Urothelium cell line (cell line): ENCODE data around the gene UQCRC1.

Experiments used
- DNase-seq: peaks from one replicate; pipeline ENCODE4 v3.0.0; 2011; ENCODE audit warnings: low spot score, mixed read lengths
- FAIRE-seq: peaks from 2 replicates; lab custom pipeline; 2011; peaks lifted over from hg19 to GRCh38; lab: Jason Lieb, UNC

UQCRC1 gene

GRCh38 chr3:48600711-48601621 is 8.5 kb downstream of the UQCRC1 start:
- FAIRE-seq, result peak; percentile 53
- DNase-seq, result no peak

DNA sequence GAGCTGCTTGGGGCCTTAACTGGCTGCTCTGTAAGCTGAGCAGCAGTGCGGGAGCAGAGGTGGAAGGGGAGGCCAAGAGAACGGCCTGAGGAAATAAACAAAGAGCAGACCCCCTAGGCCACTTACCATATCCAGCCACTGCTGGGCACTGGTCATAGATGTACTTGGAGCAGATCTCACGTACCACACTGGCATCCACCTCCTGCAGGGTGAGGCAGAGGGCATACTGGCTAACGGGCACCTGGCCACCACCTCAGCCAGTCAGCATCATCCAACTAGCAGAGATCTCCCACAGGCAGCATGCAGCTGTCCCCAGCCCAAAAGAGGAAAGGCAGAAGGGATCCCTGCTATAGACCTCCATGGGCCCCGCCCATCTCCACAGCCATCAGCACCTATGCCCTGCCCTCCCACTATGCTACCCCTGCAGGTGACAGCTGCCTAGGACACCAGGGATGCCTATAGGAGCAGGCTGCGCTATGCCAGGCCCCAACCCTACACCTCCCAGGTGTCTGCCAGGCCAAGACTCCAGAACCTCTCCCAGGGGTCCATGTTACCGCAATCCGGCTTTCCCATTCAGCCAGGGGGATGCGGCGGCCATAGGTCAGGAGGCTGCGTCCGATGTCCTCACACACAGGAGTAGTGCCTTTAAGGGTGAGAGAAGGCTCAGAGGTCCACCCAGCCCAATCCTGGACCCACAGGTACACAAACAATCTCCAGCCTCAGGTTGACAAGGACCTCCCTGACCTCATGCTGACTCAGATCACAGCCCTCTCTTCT is 9.7 kb downstream of the UQCRC1 start:
- no peak for DNase-seq
- peak; percentile 13 for FAIRE-seq

- FAIRE-seq, result no peak
Measured at GRCh38 chr3:48599077-48599501, 10.4 kb downstream of the UQCRC1 start.

DNA sequence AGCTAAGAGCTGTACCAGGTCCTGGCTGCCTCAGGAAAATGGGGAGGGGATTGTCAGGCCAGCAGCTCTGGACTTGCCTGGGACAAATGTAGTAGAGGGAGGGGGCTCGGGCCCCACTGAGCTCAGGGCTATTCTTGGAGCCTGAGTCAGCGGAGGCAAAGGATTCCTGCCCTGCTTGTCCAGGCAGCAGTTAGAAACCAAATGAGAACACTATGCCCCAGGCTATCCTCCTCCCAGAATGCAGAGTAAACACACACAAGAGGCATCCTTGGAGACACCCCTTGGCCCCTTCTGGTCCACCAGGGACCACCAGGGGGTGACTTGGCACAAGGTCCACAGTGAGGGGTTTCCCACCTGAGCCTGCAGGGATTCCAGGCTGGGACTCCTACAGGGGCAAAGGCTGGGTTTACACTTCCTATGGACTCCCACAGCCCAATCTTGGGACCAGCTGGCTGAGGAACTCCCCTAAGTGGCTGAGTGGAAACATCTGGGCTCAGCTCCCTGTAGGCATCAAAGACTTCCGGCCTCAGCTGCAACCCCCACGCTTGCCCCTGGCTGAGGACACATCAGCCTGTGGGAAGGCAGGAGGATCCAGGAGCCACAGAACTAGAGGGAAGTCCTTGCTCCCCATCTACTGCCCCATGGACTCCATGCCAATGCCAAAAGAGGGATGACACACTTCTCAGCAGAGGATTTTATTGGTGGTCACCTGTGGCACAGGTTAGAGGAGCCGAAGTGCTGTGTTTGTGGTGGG is 10.9 kb downstream of the UQCRC1 start:
- FAIRE-seq (no peak), DNase-seq (peak; percentile 45)

More at GRCh38 chr3:48599077-48599501, 10.4 kb downstream of the UQCRC1 start:
- no peak for DNase-seq

GRCh38 chr3:48597408-48597800 is 12.0 kb downstream of the UQCRC1 start:
- no peak for DNase-seq
- FAIRE-seq, result peak; percentile 9

DNA sequence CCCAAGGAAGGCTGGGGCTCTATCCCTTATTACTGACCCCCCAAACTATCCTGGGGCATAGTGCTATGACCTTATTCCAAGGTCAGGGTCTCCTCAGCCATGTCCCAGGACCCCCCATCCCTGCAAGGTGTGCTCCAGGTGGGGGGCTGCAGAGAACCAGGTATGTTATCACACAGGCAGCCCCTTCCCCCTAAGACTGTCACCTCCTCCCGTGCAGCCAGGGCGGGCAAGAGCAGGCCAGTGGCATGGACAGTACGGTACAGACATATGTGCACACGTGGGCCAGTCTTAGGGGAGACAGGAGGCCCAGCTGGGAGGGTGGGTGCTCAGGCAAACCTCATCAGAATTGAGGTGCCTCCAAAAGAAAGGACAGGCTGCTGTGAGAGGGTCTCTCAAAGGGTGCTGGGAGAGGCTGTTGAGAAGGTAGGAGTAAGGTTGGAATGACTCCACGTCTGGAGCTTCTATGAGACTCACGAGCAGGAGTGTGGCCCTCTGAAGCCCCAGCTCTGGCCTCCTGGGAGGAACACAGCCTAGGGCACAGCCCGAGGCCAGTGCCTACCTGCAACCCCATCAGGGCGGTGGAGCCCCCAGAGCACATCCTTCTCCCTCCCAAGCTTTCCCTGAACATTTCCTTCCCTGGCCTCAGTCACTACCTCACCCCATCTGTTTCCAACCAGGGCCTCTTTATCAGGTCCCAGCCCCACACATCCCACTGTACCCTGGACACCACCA is 12.6 kb downstream of the UQCRC1 start:
- FAIRE-seq (no peak), DNase-seq (no peak)

GRCh38 chr3:48596157-48596556 is 13.3 kb downstream of the UQCRC1 start:
- peak; percentile 5 for FAIRE-seq
- DNase-seq, result no peak

GRCh38 chr3:48595526-48596121 is 13.8 kb downstream of the UQCRC1 start:
- DNase-seq (peak; percentile 86), FAIRE-seq (peak; percentile 72)

- DNase-seq (no peak), FAIRE-seq (no peak)
Measured at GRCh38 chr3:48595075-48595525, 14.3 kb downstream of the UQCRC1 start, which contains the start of gene COL7A1. COL7A1 (minus strand) TSS chr3:48595329; CDS start chr3:48595159, 170 bp downstream.

- no peak for FAIRE-seq
Measured at GRCh38 chr3:48594417-48595049, 14.9 kb downstream of the UQCRC1 start.

DNA sequence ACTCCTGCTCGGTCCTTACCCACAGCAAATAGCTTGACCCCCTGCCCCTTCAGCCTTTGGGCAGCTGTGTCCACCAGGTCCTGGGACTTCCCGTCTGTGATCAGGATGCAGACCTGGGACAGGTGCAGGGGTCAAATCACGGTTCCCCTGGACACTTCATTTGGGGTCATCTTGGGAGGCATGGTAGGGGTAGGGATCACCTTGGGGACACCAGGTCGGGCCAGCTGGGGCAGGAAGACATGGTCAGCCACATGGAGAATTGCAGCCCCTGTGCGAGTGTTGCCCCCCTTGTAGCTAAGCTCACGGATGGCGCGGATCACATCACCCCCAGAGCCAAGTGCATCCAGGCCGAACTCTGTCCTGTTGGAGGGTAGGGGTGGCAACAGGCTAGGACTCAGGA is 16.1 kb downstream of the UQCRC1 start:
- no peak for DNase-seq
- FAIRE-seq, result no peak

More at GRCh38 chr3:48594417-48595049, 14.9 kb downstream of the UQCRC1 start:
- no peak for DNase-seq

DNA sequence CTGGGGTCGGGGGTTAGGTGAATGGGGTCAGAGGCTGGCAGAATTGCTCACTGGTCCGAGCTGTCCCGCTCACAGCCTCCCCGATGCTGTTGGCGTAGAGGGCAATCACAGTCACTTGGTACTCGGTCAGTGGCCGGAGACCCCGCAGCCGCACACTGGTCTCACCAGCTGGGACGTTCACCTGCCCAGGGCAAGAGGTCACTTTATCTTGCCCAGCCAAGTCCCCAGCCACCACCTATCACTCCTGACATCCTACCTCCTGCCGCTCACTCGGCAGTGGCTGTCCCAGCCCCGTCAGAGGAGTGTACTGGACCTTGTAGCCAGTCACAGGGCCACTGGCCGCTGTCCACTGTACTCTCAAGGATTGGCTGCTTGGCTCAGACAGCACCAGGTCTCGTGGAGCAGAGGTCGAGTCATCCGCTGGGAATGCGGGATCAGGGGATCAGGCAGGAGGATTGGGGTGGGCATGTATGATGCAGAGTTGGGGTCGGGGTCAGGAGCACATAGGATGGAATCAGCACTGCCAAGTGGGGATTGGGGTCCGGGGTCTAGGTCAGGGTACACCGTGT is 16.8 kb downstream of the UQCRC1 start:
- FAIRE-seq, result no peak
- no peak for DNase-seq

DNA sequence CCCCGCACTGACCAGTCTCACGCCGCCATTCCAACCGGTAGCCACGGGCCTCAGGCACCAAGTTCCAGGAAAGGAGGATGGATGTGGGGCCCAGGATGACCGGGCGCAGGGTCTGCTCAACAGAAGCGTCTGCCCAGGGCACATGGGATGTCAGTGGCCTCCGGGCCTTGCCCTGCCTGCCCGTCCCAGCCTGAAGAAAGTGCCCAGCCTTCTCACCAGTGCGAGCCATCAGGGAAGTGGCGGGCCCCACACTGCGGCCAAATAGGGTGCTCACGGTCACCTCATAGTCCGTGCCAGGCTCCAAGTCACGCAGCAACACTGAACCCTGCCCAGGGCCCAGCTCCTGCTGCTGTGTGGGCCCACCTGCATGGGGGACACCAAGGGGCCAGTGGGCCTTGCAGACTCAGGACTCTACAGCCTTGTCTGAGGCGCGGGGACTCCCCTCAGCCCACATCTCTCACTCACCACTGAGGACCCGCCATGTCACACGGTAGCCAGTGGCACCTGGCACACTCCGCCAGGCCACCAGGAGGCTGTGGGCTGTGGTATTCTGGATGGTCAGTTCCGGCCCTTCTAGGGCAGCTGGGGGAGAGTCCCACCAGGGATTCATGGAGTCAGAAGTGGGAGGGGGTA is 17.4 kb downstream of the UQCRC1 start:
- FAIRE-seq (no peak), DNase-seq (no peak)

GRCh38 chr3:48591436-48591835 is 18.0 kb downstream of the UQCRC1 start:
- FAIRE-seq, result no peak
- DNase-seq, result no peak

DNA sequence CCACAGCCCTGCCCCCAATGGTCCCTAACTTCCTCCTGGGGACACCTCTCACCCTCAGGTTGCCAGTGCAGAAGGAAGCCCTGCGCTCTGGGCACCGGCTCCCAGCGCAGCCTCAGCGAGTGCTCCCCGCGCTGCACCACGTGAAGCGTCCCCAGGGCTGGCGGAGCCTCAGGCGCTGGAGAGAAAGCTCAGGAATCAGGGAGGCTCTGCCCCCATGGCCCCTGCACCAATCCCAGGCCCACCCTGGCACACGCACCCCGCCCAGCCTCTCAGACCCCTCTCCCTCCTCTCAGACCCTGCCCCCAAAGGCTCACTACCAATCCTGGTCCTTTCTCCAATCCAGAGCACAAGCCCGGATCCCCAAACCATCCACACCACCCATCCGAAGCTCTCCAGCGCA is 21.2 kb downstream of the UQCRC1 start:
- FAIRE-seq, result no peak
- no peak for DNase-seq

DNA sequence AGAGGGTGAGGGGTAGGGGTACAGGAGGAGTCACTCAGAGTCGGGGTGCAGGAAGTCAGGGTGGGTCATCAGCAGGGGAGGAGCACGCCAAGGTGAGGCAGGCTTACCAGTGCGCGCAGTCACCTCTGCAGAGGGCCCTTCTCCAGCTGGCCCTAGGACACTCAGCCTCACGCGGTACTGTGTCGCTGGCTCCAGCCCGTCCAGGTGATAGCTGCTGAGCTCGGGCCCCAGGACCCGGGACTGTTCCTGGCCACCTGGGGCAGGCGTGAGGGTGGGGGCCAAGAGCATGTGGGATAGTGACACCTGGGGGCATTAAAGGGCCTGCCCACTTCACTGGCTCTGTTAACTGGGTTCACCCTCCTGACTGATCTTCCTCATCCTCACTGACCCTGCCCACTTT is 21.8 kb downstream of the UQCRC1 start:
- DNase-seq (no peak), FAIRE-seq (no peak)

- FAIRE-seq, result no peak
- DNase-seq, result no peak
Measured at GRCh38 chr3:48585411-48585810, 24.0 kb downstream of the UQCRC1 start.

- DNase-seq (no peak), FAIRE-seq (no peak)
Measured at GRCh38 chr3:48584836-48585235, 24.6 kb downstream of the UQCRC1 start.
